CD4-positive, alpha-beta T cell treated with Interleukin-15 for 1 hour (primary cell): ENCODE data around the gene AGPAT3.
A peak's percentile ranks its signal among the peaks of the same experiment; 100 is the strongest.

Experiments
- DNase-seq: peaks from one replicate; pipeline ENCODE4 v3.0.0-alpha.2; 2020

Gene AGPAT3

GRCh38 chr21:43958364-43959158, 93.5 kb downstream of the AGPAT3 start:
- no peak for DNase-seq

DNA sequence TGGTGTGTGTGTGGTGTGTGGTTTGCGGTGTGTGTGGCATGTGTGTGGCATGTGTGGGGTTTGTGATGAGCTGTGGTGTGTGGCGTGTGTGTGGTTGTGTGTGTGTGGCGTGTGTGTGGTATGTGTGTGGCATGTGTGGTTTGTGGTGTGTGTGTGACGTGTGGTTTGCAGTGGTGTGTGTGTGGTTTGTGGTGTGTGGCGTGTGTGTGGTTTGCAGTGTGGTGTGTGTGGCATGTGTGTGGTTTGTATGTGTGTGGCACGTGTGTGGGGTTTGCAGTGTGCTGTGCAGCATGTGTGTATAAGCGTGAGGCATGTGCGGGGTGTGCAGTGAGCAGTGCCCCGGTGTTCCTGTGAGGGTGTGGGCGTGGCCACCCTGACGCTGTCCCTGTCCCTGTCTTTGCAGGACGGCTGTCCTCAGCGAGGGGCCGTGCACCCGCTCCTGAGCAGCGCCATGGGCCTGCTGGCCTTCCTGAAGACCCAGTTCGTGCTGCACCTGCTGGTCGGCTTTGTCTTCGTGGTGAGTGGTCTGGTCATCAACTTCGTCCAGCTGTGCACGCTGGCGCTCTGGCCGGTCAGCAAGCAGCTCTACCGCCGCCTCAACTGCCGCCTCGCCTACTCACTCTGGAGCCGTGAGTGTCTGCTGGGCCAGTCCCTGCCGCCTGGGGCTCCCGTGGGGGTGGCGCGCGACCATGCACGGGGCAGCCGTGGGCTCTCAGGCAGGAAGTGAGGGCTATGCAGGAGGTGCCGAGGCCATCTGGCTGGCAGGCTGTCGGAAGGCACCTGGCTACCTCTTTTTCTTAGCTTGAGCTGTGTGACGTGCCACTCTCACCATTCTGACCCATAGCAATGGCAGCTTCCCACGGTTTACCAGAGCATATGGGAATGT, 94.5 kb downstream of the AGPAT3 start:
- no peak for DNase-seq

DNA sequence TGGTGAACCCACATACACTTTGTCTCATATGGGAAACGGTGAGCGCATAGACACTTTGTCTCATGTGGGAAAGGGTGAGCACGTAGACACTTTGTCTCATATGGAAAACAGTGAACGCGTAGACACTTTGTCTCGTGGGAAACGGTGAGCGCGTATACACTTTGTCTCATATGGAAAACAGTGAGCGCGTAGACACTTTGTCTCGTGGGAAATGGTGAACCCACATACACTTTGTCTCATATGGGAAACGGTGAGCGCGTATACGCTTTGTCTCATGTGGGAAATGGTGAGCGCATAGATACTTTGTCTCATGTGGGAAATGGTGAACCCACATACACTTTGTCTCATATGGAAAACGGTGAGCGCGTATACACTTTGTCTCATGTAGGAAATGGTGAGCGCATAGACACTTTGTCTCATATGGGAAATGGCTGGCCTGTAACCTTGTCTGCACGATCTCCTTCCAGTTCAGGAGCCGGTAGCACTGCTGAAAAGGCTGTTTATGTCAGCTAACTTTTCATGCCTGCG, 96.4 kb downstream of the AGPAT3 start:
- DNase-seq: no peak

DNA sequence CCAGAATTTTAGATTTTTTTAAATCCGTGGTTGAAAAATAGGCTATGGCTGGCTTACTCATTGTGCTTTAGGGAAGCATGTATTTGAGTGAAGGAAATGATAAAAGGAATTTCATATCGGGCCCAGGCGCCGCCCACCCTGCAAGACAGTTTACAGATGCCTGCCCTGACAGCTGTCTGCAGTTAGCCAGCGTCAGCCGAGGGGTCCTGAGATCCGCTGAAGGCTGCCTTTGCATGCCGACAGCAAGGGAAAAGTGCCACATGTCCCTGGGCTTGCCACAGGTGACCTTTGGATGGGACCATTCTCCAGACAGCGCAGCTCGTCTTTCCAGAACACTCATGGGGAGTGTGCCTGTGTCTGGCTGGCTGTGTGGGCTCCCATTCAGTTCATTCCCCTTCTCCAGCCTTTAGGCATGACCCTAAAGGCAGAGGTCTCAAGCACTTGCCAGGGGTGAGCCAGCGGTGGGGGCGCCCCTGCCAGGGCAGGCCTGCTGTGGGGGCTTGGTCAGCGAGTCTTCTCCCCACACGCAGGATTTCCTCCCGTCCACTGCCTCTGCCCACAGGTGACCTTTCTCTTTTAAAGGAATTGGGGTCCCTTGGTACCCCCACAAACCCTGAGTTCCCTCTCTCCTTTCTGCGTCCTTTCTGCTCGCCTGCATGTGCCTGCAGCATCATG, 101.0 kb downstream of the AGPAT3 start:
- no peak for DNase-seq

GRCh38 chr21:43966946-43967512, 102.0 kb downstream of the AGPAT3 start:
- no peak for DNase-seq

DNA sequence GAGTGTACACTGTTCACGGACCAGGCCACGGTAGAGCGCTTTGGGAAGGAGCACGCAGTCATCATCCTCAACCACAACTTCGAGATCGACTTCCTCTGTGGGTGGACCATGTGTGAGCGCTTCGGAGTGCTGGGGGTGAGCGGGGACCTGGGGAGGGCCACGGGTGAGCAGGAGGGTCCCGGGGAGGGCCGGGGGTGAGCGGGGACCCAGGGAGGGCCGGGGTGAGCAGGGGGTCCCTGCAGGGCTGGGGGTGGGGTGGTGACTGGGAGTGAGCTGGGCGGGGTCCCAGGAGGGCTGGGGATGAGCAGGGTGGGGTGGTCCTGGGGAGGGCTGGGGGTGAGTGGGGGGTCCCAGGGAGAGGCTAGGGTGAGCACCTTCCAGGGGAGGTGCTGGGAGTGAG, 103.0 kb downstream of the AGPAT3 start:
- no peak for DNase-seq

GRCh38 chr21:43968410-43969114, 103.5 kb downstream of the AGPAT3 start:
- DNase-seq: no peak

- no peak for DNase-seq
Observed at GRCh38 chr21:43969115-43969444, 104.1 kb downstream of the AGPAT3 start.

DNA sequence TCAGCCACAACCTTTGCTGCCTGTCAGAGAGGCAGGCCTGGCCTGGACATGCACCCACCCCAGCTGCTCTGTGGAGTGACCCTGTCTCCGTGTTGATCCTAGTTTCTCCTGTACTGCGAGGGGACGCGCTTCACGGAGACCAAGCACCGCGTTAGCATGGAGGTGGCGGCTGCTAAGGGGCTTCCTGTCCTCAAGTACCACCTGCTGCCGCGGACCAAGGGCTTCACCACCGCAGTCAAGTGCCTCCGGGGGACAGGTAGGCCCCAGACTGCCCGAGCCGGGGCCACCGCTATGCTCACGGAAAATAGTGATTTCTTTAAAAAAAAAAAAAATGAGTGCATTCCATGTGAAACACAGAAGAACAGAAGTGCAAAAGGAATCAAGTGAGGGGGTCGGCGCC, 105.5 kb downstream of the AGPAT3 start:
- no peak for DNase-seq

- no peak for DNase-seq
Observed at GRCh38 chr21:43971201-43971991, 106.4 kb downstream of the AGPAT3 start.

DNA sequence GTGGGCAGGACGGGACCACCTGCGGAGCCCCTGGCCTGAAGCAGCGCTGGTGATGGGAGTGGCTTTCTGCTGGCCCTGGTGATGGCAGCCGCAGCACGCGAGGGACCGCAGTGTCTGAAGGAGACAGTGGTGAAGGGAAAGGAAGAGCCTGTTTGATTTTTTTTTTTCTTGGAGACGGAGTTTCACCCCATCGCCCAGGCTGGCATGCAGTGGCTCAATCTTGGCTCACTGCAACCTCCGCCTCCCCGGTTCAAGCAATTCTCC, 106.9 kb downstream of the AGPAT3 start:
- DNase-seq: no peak

GRCh38 chr21:43972850-43973633, 108.0 kb downstream of the AGPAT3 start:
- no peak for DNase-seq

DNA sequence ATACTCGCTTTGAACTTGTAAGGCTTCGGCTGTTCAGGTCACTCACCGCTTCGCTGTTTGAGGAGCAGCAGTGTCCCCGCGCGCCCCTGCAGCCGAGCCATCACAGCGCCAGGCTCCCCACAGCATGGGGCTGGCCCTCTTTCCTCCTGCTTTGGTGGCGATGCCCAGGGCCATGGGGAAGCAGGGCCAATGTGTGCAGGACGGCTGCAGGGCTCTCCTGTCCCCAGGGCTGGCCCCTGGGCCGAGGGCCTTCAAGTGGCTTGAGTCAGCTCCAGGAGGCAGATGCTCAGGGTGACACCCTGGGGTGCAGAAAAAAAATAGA, 108.6 kb downstream of the AGPAT3 start:
- DNase-seq: no peak

DNA sequence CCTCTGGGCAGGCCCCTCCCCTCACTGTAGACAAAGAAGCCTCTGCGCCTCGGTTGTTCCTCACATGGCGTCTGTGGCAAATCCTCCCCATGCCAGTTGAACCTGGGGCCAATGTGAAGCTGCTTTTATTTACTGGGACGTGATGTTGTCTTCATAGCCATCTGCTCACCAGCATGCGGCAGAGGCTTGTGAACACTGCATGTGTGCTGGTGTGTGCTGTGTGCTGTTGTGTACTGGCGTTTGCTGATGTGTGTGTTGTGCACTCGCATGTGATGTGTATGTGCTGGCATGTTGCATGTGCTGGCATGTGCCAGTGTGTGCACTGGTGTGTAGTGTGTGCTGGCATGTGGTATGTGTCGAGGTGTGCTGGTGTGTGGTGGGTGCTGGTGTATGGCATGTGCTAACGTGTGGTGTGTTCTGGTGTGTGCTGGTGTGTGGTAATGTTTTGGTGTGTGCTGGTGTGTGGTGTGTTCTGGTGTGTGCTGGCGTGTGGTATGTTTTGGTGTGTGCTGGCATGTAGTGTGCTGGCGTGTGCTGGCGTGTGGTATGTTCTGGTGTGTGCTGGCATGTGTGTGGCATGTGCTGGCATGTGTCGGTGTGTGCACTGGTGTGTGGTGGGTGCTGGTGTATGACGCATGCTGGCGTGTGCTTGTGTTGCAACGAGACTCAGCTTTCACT, 109.9 kb downstream of the AGPAT3 start:
- no peak for DNase-seq

DNA sequence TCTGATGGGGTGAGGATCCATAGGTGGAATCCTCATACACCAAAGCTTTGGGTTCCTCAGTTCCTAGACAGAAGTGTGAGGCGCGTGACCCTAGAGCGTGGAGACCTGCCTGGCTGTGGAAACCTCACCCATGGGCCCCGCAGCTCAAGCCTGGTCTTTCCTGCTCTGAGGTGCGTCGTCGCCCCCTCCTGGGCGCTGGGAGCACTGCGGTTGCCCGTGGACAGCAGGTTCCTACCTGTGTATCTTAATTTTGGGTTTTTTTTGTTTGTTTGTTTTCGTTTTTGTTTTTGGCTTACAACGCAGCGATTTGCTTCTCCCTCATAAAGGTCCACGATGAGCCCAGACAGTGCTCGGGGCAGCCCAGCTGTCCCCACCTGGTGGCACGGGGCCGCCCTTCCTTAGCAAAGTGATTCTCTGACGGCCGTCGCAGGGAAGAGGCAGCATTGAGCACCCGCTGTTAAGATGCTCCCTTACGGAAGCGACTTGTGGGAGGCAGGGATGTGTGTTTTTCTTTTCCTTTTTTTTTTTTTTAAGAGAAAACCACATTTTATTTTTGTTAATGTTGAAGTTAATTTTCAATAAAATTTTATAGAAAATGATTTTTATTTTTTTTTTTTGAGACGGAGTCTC, 110.6 kb downstream of the AGPAT3 start:
- peak; percentile 76 for DNase-seq

DNA sequence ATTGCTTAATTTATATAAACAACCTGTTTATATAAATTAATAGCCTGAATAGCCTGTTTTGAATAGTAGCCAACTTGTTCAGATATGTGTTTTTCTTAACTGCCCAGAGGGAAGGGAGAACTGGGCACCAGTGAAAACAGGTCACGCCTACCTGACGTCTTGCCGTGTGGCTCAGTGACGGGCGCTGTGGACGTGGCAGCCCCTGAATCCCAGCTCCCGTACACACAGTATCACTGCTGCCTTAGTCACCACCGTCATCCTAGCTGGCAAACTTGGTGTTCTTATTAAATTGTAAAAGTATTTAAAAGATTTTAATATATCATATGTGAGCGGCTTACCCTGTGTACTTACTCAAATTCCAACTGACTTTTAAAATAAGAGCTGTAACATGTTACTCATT, 111.6 kb downstream of the AGPAT3 start:
- DNase-seq: no peak

DNA sequence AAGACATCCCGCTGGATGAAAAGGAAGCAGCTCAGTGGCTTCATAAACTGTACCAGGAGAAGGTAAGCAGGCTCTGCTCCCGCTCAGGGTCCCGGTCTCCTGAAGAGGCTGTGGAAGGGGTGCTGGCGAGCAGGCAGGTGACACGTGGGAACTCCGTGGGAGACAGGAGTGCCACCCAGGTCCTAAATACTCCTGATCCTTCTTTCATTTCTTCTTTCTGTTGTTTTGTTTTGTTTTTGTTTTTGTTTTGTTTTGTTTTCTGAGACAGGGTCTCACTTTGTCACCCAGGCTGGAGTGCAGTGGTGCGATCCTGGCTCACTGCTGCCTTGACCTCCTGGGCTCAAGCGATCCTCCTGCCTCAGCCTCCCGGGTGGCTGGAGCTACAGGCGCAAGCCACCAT, 113.0 kb downstream of the AGPAT3 start:
- no peak for DNase-seq

GRCh38 chr21:43979654-43980053, 114.6 kb downstream of the AGPAT3 start:
- DNase-seq: no peak

DNA sequence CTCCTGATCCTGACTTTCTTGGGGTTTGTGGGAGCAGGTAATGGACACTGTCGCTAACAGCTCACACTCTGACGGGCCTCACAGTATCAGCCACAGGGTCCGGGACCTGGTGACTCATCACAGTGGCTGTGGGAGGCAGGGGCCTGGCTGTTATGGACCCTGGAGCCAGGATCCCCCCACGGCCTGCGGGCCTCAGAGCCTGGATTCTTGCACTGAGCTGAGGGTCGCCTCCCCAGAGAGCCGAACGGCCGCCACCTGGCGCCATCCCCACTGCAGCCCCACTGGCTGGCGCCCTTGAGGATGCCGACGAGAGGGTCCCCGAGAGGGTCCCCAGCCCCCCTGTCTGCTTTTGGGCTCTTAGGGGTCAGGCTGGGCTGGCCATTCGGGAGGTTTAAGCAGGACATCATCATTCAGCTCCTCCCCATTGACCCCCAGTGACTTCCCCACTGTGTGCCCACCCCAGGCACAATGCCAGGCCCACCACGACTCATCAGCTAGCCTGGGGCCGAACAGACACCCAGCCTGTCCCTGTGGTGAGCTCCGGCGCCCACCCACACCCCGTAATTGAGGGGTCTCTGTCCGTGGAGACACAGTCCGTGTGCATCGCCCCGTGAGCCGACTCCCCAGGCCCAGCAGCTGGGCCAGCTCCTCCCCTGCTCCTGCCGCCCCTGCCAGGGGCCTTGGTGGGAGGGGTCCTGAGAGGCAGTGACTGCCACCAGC, 116.3 kb downstream of the AGPAT3 start:
- DNase-seq: no peak

GRCh38 chr21:43981871-43982210, 116.8 kb downstream of the AGPAT3 start:
- no peak for DNase-seq
